ENCODE measurements around the gene METTL15.

DNA sequence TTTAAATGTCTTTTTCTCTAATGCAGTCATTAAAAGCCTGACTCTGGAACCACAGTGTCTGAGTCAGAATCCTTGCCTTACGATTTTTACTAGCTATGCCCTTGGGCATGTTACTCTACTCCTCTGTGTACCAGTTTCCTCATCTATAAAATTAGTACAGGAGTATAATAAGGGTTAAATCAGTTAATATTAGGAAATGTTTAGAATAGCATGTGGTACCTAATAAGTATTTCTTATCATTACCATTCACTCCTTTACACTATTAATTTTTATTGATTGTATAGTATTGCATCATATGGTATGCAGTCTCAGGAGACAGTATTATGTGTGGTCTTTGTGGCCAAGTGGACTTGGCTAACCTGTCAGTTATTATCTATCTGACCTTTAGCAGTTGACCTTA, 68.2 kb downstream of the METTL15 start:
- TF ChIP-seq TAF1 (IDR thresholded peaks at IDR 0.05; ENCODE audit: borderline replicate concordance, insufficient read depth, low read length) (no peak), SIN3A (IDR thresholded peaks at IDR 0.05; ENCODE audit: borderline replicate concordance, insufficient read depth, low read length) (no peak)
- TF ChIP-seq, protein P1, sequence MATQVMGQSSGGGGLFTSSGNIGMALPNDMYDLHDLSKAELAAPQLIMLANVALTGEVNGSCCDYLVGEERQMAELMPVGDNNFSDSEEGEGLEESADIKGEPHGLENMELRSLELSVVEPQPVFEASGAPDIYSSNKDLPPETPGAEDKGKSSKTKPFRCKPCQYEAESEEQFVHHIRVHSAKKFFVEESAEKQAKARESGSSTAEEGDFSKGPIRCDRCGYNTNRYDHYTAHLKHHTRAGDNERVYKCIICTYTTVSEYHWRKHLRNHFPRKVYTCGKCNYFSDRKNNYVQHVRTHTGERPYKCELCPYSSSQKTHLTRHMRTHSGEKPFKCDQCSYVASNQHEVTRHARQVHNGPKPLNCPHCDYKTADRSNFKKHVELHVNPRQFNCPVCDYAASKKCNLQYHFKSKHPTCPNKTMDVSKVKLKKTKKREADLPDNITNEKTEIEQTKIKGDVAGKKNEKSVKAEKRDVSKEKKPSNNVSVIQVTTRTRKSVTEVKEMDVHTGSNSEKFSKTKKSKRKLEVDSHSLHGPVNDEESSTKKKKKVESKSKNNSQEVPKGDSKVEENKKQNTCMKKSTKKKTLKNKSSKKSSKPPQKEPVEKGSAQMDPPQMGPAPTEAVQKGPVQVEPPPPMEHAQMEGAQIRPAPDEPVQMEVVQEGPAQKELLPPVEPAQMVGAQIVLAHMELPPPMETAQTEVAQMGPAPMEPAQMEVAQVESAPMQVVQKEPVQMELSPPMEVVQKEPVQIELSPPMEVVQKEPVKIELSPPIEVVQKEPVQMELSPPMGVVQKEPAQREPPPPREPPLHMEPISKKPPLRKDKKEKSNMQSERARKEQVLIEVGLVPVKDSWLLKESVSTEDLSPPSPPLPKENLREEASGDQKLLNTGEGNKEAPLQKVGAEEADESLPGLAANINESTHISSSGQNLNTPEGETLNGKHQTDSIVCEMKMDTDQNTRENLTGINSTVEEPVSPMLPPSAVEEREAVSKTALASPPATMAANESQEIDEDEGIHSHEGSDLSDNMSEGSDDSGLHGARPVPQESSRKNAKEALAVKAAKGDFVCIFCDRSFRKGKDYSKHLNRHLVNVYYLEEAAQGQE (IDR thresholded peaks at IDR 0.05; ENCODE audit: insufficient read depth in 1 of 2, low read depth in 2 of 2, low read length in 2 of 2): no peak
